Gastroesophageal sphincter (tissue), 3 donors: ENCODE data around the gene SNX6.

Experiments used
- CTCF ChIP-seq, 4 experiments: fragments of 200-600 bp in 2 of 4; fragments of 450-650 bp in 2 of 4; sonication (generic) in 1 of 4; IDR thresholded peaks; one replicate each; pipeline ENCODE4 v1.5.1; 2017 to 2019; ENCODE audit warnings: antibody characterized with exemption in 4 of 4, mild to moderate bottlenecking in 2 of 4, moderate library complexity in 2 of 4
- EP300 ChIP-seq: sonication (generic); formaldehyde crosslinking; IDR thresholded peaks from one replicate; pipeline ENCODE4 v1.6.1; 2017; ENCODE audit warnings: antibody characterized with exemption, mild to moderate bottlenecking
- POLR2A ChIP-seq, 2 donors: fragments of 450-650 bp; IDR thresholded peaks; one replicate each; pipeline ENCODE4 v1.6.1; 2017; ENCODE audit warnings: antibody characterized with exemption in 2 of 2, mild to moderate bottlenecking in 2 of 2, moderate library complexity in 1 of 2
- POLR2AphosphoS5 ChIP-seq: sonication (generic); formaldehyde crosslinking; IDR thresholded peaks from one replicate; pipeline ENCODE4 v1.6.1; 2017; ENCODE audit warnings: antibody characterized with exemption

GRCh38 chr14:34610101-34610500, 19.8 kb downstream of the SNX6 start:
- no peak for TF ChIP-seq POLR2A (IDR thresholded peaks at IDR 0.05)
- TF ChIP-seq CTCF (IDR thresholded peaks at IDR 0.05) = no peak
- TF ChIP-seq POLR2AphosphoS5 = no peak
- no peak for TF ChIP-seq EP300
